GM13977 (cell line): ENCODE data around the gene ECE2.

Experiments used
- DNase-seq: peaks from one replicate; pipeline ENCODE4 v3.0.0; 2012; ENCODE audit warnings: low spot score
- in situ Hi-C: fragments of 300-500 bp; cut with MboI; formaldehyde crosslinking; loops from one replicate; pipeline ENCODE4 v1.12.0; 2022; ENCODE audit warnings: low sequenced_read_pairs, low pct_unique_long_range_greater_than_20kb, mixed read lengths, inconsistent platforms; ENCODE audit not compliant: unreplicated experiment
- TF ChIP-seq, protein P1 (sequence below): IDR thresholded peaks from 2 replicates; pipeline ENCODE4 v1.5.1; 2012; ENCODE audit warnings: mild to moderate bottlenecking, control low read depth; ENCODE audit not compliant: insufficient read depth; ENCODE audit errors: extremely low read depth, missing control alignments

ECE2 gene

DNA sequence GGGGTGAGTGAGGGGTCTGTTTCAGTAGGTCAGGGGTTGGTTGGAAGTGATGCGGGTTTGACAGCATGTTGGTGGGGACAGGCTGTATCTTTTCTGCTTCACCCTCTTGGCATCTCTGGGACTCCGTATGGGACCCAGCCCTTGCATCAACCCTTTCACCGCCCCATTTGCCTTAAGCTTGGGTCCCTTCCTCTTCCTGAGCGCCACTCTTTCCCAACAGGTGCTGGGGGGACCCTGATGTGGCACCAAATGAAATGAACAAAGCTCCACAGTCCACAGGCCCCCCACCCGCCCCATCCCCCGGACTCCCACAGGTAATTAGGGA is 39.7 kb downstream of the ECE2 start:
- DNase-seq, result peak; percentile 38
- in situ Hi-C loops, result no loop called here
- TF ChIP-seq, protein P1, sequence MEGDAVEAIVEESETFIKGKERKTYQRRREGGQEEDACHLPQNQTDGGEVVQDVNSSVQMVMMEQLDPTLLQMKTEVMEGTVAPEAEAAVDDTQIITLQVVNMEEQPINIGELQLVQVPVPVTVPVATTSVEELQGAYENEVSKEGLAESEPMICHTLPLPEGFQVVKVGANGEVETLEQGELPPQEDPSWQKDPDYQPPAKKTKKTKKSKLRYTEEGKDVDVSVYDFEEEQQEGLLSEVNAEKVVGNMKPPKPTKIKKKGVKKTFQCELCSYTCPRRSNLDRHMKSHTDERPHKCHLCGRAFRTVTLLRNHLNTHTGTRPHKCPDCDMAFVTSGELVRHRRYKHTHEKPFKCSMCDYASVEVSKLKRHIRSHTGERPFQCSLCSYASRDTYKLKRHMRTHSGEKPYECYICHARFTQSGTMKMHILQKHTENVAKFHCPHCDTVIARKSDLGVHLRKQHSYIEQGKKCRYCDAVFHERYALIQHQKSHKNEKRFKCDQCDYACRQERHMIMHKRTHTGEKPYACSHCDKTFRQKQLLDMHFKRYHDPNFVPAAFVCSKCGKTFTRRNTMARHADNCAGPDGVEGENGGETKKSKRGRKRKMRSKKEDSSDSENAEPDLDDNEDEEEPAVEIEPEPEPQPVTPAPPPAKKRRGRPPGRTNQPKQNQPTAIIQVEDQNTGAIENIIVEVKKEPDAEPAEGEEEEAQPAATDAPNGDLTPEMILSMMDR, result no peak

DNA sequence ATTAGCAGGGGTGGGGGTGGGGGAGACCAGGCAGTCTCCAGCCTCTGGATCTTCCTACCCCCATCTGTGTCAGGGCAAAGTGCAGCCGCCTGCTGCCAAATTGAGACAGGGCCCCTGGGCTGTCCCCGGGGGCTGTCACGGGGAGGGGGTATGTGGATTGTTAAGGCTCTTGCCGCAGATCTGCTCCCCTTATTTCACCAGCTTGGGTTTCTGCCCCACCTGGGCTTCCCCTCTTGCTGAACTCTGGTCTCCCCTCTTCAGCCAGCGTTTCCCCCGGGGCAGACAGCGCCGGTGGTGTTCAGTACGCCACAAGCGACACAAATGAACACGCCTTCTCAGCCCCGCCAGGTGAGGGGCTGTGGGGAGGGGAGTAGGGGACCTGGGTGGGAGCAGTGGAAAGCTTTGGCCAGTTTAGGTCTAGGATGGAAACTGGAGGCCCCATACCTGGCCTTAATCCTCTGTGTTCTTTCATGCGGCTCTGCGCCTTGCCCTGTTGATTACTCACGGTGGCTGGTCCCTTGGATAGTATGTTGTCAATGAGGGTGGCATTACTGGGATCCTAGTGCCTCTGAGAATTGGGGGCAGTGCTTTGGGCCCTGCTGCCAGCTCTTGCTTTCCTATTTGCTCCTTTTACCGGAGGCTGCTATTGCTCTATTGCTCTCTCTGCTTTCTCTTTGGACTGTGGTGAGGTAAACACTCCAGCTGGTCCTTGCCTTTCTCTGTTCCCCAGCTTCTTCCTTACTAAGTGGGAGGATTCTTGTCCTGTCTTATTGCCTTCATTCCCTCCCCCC is 40.2 kb downstream of the ECE2 start:
- in situ Hi-C loops, result no loop called here
- TF ChIP-seq, protein P1, result no peak
- DNase-seq, result peak; percentile 33

DNA sequence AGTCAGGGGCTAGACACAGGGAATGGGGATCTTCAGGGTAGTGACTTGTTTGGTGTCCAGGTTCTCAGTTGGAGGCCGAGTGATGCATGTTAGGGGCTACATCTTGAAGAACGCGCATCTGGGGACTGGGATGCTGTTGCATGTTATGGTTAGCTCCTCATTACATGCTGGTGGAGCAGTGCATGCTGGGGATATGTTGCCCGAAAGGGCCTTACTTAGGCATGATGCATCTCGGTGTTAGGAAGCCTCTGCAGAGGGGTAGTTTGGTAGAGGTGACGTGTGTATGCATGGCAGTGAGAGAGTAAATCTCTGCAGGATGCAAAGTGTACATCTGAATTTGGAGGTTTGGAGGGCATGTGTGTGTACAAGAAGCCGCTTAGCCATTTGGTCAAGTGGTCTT is 41.0 kb downstream of the ECE2 start:
- no peak for DNase-seq
- TF ChIP-seq, protein P1, result no peak
- in situ Hi-C loops, result no loop called here

DNA sequence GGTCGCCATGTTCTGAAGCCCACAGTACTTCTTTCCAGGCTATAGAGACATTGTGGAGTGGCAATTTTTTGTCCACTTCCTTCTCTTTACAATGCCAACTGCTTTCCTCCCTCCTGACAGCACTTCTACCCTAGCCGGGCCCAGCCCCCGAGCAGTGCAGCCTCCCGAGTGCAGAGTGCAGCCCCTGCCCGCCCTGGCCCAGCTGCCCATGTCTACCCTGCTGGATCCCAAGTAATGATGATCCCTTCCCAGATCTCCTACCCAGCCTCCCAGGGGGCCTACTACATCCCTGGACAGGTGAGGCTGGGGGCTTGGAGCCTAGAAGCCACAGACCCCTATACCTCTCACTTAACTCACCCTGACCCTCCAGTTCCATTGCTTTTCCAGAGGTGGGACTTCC is 41.4 kb downstream of the ECE2 start:
- TF ChIP-seq, protein P1, result no peak
- DNase-seq, result no peak
- in situ Hi-C loops, result no loop called here

DNA sequence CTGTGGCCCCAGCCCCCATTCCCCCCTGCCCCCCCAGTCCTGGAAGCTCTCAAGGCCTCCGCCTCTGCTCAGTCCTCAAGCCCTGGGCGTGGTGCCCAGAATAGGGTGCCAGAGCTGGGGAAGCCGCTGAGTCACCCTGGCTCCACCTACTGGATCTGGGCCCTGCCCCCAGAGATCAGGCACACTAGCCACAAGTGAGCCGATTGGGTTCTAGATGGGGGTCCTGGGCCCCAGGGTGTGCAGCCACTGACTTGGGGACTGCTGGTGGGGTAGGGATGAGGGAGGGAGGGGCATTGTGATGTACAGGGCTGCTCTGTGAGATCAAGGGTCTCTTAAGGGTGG is 44.3 kb downstream of the ECE2 start:
- in situ Hi-C loops, result no loop called here
- DNase-seq, result peak; percentile 28
- TF ChIP-seq, protein P1, result no peak

DNA sequence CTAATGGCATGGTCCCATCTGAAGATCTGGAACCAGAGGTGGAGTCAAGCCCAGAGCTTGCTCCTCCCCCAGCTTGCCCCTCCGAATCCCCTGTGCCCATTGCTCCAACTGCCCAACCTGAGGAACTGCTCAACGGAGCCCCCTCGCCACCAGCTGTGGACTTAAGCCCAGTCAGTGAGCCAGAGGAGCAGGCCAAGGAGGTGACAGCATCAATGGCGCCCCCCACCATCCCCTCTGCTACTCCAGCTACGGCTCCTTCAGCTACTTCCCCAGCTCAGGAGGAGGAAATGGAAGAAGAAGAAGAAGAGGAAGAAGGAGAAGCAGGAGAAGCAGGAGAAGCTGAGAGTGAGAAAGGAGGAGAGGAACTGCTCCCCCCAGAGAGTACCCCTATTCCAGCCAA is 45.8 kb downstream of the ECE2 start:
- in situ Hi-C loops, result no loop called here
- TF ChIP-seq, protein P1, result no peak
- DNase-seq, result no peak
